CD14-positive monocyte (primary cell): Measurements from ENCODE around the gene CIRBP. TPM values are rescaled to one million over a fixed set of nuclear protein-coding genes. Genes with fewer than 3 reads are reported as not detected.

Experiments used
- DNase-seq, 3 donors: peaks; one replicate each; pipeline ENCODE4 v3.0.0-alpha.2; 2011 to 2022
- H2AFZ ChIP-seq: 2 replicates; pipeline ENCODE4 v1.6.0; 2012; ENCODE audit warnings: mild to moderate bottlenecking, low read depth, low read length, inconsistent platforms; ENCODE audit not compliant: insufficient read depth, poor library complexity, severe bottlenecking
- H3K27ac ChIP-seq, 2 donors: 1 replicate in 1 of 2; 2 replicates in 1 of 2; pipeline ENCODE4 v1.5.1; 2012 to 2013; ENCODE audit warnings: low read length in 2 of 2, control low read depth in 1 of 2, inconsistent platforms in 1 of 2, low read depth in 1 of 2, mild to moderate bottlenecking in 1 of 2
- H3K27me3 ChIP-seq, 2 donors: one replicate each; pipeline versions ENCODE4 v1.6.0 to v1.6.1; 2011 to 2013; ENCODE audit warnings: low read length in 2 of 2; ENCODE audit not compliant: control insufficient read depth in 2 of 2, insufficient read depth in 2 of 2
- H3K36me3 ChIP-seq, 2 donors: replicated peaks in 1 of 2; 1 replicate in 1 of 2; 2 replicates in 1 of 2; pipeline versions ENCODE4 v1.5.1 to v1.6.1; 2012 to 2013; ENCODE audit warnings: low read length in 2 of 2, control low read depth in 1 of 2, inconsistent platforms in 1 of 2, mild to moderate bottlenecking in 1 of 2; ENCODE audit not compliant: insufficient read depth in 2 of 2, control insufficient read depth in 1 of 2
- H3K4me1 ChIP-seq, 2 donors: 1 replicate in 1 of 2; 2 replicates in 1 of 2; pipeline versions ENCODE4 v1.5.1 to v1.6.1; 2012 to 2013; ENCODE audit warnings: low read length in 2 of 2, control low read depth in 1 of 2, inconsistent platforms in 1 of 2, mild to moderate bottlenecking in 1 of 2, moderate library complexity in 1 of 2; ENCODE audit not compliant: insufficient read depth in 2 of 2, control insufficient read depth in 1 of 2
- H3K4me2 ChIP-seq: replicated peaks from 2 replicates; pipeline ENCODE3; 2012; ENCODE audit warnings: low read length, moderate library complexity, mild to moderate bottlenecking; ENCODE audit not compliant: poor library complexity, severe bottlenecking; ENCODE audit errors: extremely low read depth
- H3K4me3 ChIP-seq, 3 experiments: fragments of 200-600 bp in 1 of 3; sonication (generic) in 1 of 3; replicated peaks in 1 of 3; 1 replicate in 2 of 3; 2 replicates in 1 of 3; pipeline ENCODE4 v1.5.1; 2011 to 2013; ENCODE audit warnings: low read length in 3 of 3, mild to moderate bottlenecking in 3 of 3, control low read depth in 2 of 3, low read depth in 2 of 3, inconsistent platforms in 1 of 3, moderate library complexity in 1 of 3
- H3K79me2 ChIP-seq: 2 replicates; pipeline ENCODE4 v1.6.0; 2012; ENCODE audit warnings: mild to moderate bottlenecking, control low read depth, inconsistent platforms, low read length, moderate library complexity; ENCODE audit not compliant: insufficient read depth
- H3K9ac ChIP-seq: 2 replicates; pipeline ENCODE4 v1.6.0; 2017; ENCODE audit warnings: low read length, mild to moderate bottlenecking; ENCODE audit not compliant: insufficient read depth, poor library complexity, severe bottlenecking
- H3K9me3 ChIP-seq, 2 donors: replicated peaks in 1 of 2; 1 replicate in 1 of 2; 2 replicates in 1 of 2; pipeline versions ENCODE4 v1.5.1 to v1.6.1; 2012 to 2013; ENCODE audit warnings: low read length in 2 of 2, control low read depth in 1 of 2; ENCODE audit not compliant: control insufficient read depth in 1 of 2, insufficient read depth in 1 of 2
- H4K20me1 ChIP-seq: 2 replicates; pipeline ENCODE4 v1.6.0; 2012; ENCODE audit warnings: mild to moderate bottlenecking, low read length, control low read depth, moderate library complexity; ENCODE audit not compliant: insufficient read depth
- H3K27ac Mint-ChIP-seq, 7 donors: one replicate each; pipeline ENCODE4 v1.8.0; 2020; ENCODE audit warnings: mild to moderate bottlenecking in 7 of 7, mixed read lengths in 7 of 7, moderate library complexity in 6 of 7, inconsistent platforms in 2 of 7
- H3K27me3 Mint-ChIP-seq, 3 donors: one replicate each; pipeline ENCODE4 v1.8.0; 2021 to 2022; ENCODE audit warnings: low read depth in 3 of 3, mild to moderate bottlenecking in 3 of 3, mixed read lengths in 3 of 3, moderate library complexity in 3 of 3, inconsistent platforms in 1 of 3
- H3K36me3 Mint-ChIP-seq, 2 donors: one replicate each; pipeline ENCODE4 v1.8.0; 2020; ENCODE audit warnings: mixed read lengths in 2 of 2, inconsistent platforms in 1 of 2, mild to moderate bottlenecking in 1 of 2
- H3K4me1 Mint-ChIP-seq: one replicate; pipeline ENCODE4 v1.8.0; 2020; ENCODE audit warnings: mild to moderate bottlenecking, mixed read lengths
- H3K4me3 Mint-ChIP-seq, 2 donors: one replicate each; pipeline ENCODE4 v1.8.0; 2020; ENCODE audit warnings: mild to moderate bottlenecking in 2 of 2, mixed read lengths in 2 of 2, moderate library complexity in 1 of 2
- H3K9me3 Mint-ChIP-seq, 7 donors: one replicate each; pipeline ENCODE4 v1.8.0; 2020 to 2022; ENCODE audit warnings: mixed read lengths in 7 of 7, mild to moderate bottlenecking in 6 of 7, moderate library complexity in 6 of 7, inconsistent platforms in 2 of 7
- CTCF ChIP-seq: fragments of 200-600 bp; IDR thresholded peaks from one replicate; pipeline ENCODE4 v1.8.0; 2022; ENCODE audit warnings: antibody characterized with exemption, mild to moderate bottlenecking
- WGBS: methylation state at CpG from one replicate; pipeline ENCODE4 v1.1.5; 2013; ENCODE audit warnings: missing lambda C conversion rate; ENCODE audit not compliant: insufficient coverage; 5-methylcytosine and 5-hydroxymethylcytosine counted together
- intact Hi-C, 2 donors: fragments of 100-400 bp; cut with micrococcal nuclease; formaldehyde crosslinking; loops; one replicate each; pipeline versions ENCODE4 v1.15.0 to v1.15.1; 2023
- polyA plus RNA-seq, 3 donors: library from polyadenylated mRNA; depleted of rRNA in 1 of 3; unstranded in 2 of 3; stranded (reverse) in 1 of 3; fragments of 300-500 nt in 2 of 3; fragments of >200 nt in 1 of 3; fragmentation: Illumina TruSeq in 2 of 3; gene quantifications; 1 replicate in 2 of 3; 2 replicates in 1 of 3; pipeline ENCODE4 v1.2.3, GENCODE V29; 2012 to 2021

CIRBP gene
- polyA plus RNA-seq, 3 donors: 39.6 to 600 (median 51.1) TPM

GRCh38 chr19:1257475-1258162 lies 11.5 kb upstream of the CIRBP start:
- intact Hi-C loops: no loop called here
- Mint-ChIP-seq H3K9me3 (peaks cover 0 to 2% (median 0%) of the 10 kb centered on the region in 7 donors), H3K27ac (peak overlapping the region; percentile 40 to 97 (median 93)), H3K4me3 (peak overlapping the region; percentile 51 to 85), H3K4me1 (peaks cover 60% of the 10 kb centered on the region), H3K36me3 (peaks cover 36 to 51% of the 10 kb centered on the region in 2 donors), H3K27me3 (peaks cover 2 to 8% (median 5%) of the 10 kb centered on the region in 3 donors)
- Histone ChIP-seq H3K79me2 (peaks cover 62% of the 10 kb centered on the region), H3K9me3 (no peaks in the 10 kb centered on the region), H3K36me3 (peaks cover 42 to 50% of the 10 kb centered on the region in 2 donors), H3K4me2 (peak overlapping the region; percentile 95), H3K27me3 (no peaks in the 10 kb centered on the region), H3K4me3 (peak overlapping the region in 1 of 3 experiments; percentile 93), H3K27ac (peak overlapping the region; percentile 49 to 95), H4K20me1 (peaks cover 79% of the 10 kb centered on the region), H3K4me1 (peaks cover 80 to 93% of the 10 kb centered on the region in 2 donors), H2AFZ (no peak overlapping the region), H3K9ac (no peak overlapping the region)
- DNase-seq: no peak
- 100% methylated on average over 1 of the region's 23 CpGs for WGBS
- TF ChIP-seq CTCF: no peak

- Mint-ChIP-seq H3K4me3 (peak overlapping the region; percentile 59 to 85), H3K9me3 (peaks cover 0 to 2% (median 0%) of the 10 kb centered on the region in 7 donors), H3K36me3 (peaks cover 36 to 51% of the 10 kb centered on the region in 2 donors), H3K4me1 (peaks cover 63% of the 10 kb centered on the region), H3K27ac (peak overlapping the region; percentile 68 to 97 (median 94)), H3K27me3 (peaks cover 3 to 8% (median 5%) of the 10 kb centered on the region in 3 donors)
- peak overlapping the region; percentile 87 for H3K9ac ChIP-seq
- no peak for TF ChIP-seq CTCF
- WGBS: 60% methylated on average over 1 of the region's 8 CpGs
- H3K79me2 ChIP-seq: peaks cover 61% of the 10 kb centered on the region
- H3K9me3 ChIP-seq: no peaks in the 10 kb centered on the region
- no peak overlapping the region for H2AFZ ChIP-seq
- DNase-seq: no peak
- peak overlapping the region; percentile 49 to 95 for H3K27ac ChIP-seq
- peaks cover 83 to 96% of the 10 kb centered on the region in 2 donors for H3K4me1 ChIP-seq
- peaks cover 75% of the 10 kb centered on the region for H4K20me1 ChIP-seq
- intact Hi-C loops: no loop called here
- peak overlapping the region; percentile 95 for H3K4me2 ChIP-seq
- peaks cover 42 to 50% of the 10 kb centered on the region in 2 donors for H3K36me3 ChIP-seq
- no peaks in the 10 kb centered on the region for H3K27me3 ChIP-seq
- peak overlapping the region in 1 of 3 experiments; percentile 93 for H3K4me3 ChIP-seq
These were observed 11.0 kb upstream of the CIRBP start for GRCh38 chr19:1258163-1258492.
